ENCODE results near the gene NR0B1. TPM values are rescaled to one million over a fixed set of nuclear protein-coding genes. Genes with fewer than 3 reads are reported as not detected.

NR0B1 gene
- total and polyA plus RNA-seq, 3 experiments from 2014 or later: not detected

GRCh38 chrX:30310429-30311206 lies 1.4 kb upstream of the NR0B1 start:
- no peaks in the 10 kb centered on the region for H3K4me1 Mint-ChIP-seq
- no peak overlapping the region for H3K27ac Mint-ChIP-seq
- H3K27me3 Mint-ChIP-seq: peaks cover 7 to 8% of the 10 kb centered on the region in 2 donors
- Histone ChIP-seq H3K4me3 (ENCODE audit: low read length) (no peak overlapping the region), H3K36me3 (ENCODE audit: insufficient read depth, low read length) (no peaks in the 10 kb centered on the region), H3K27me3 (ENCODE audit: insufficient read depth, low read length, poor library complexity, severe bottlenecking) (no peaks in the 10 kb centered on the region), H3K4me1 (ENCODE audit: insufficient read depth, low read length) (no peaks in the 10 kb centered on the region), H3K27ac (ENCODE audit: low read depth, low read length) (no peak overlapping the region), H3K9me3 (ENCODE audit: low read length) (no peaks in the 10 kb centered on the region)
- H3K9me3 Mint-ChIP-seq: peaks cover 0 to 7% (median 2%) of the 10 kb centered on the region in 5 donors
- ChIA-PET CTCF (no interaction called here), POLR2A (no interaction called here)
- H3K36me3 Mint-ChIP-seq: no peaks in the 10 kb centered on the region
- DNase-seq: no peak
- no peak overlapping the region for H3K4me3 Mint-ChIP-seq

DNA sequence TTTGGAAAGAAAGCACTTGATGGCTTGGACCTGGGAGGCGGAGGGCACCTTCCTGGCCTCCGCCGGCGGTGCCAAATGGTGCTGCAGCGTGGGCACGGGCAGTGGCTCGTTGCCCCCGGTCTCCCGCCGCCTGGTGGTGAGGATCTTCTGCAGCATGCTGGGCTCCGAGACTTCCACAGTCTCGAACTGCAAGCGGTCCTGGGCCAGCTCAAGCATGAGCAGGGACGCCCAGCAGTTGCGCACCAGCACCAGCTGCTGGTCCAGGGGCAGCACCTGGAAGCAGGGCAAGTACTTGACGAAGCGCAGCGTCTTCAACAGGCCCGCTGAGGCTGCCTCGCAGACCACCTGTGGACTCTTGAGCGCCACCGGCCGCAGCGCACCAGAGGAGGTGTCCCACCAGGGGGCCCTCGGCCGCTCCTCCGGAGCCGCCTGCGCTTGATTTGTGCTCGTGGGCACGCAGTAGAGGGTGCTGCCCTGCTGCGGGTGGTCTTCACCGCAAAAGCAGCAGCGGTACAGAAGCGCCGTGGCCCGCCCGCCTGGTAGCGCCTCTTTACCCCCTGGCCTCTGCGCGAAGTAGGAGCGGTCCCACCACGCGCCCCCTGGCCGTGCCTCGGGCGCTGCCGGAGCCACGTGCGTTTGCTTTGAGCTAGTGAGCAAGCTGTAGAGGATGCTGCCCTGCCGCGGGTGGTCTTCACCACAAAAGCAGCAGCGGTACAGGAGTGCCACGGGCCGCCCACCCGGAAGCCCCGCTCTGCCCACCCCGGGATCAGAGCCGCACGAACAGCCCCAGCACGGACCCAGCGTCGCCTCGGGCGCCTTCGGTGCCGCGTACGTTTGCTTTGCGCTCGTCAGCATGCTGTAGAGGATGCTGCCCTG lies 689 bp downstream of the NR0B1 start:
- no peak overlapping the region for H3K27ac ChIP-seq (ENCODE audit: low read depth, low read length)
- ChIA-PET CTCF (no interaction called here), POLR2A (no interaction called here)
- H3K4me1 ChIP-seq (ENCODE audit: insufficient read depth, low read length): no peaks in the 10 kb centered on the region
- peaks cover 7 to 8% of the 10 kb centered on the region in 2 donors for H3K27me3 Mint-ChIP-seq
- no peaks in the 10 kb centered on the region for H3K9me3 ChIP-seq (ENCODE audit: low read length)
- no peaks in the 10 kb centered on the region for H3K36me3 ChIP-seq (ENCODE audit: insufficient read depth, low read length)
- H3K4me3 ChIP-seq (ENCODE audit: low read length): no peak overlapping the region
- H3K27me3 ChIP-seq (ENCODE audit: insufficient read depth, low read length, poor library complexity, severe bottlenecking): no peaks in the 10 kb centered on the region
- no peak for DNase-seq
- H3K36me3 Mint-ChIP-seq: no peaks in the 10 kb centered on the region
- no peaks in the 10 kb centered on the region for H3K4me1 Mint-ChIP-seq
- H3K4me3 Mint-ChIP-seq: no peak overlapping the region
- peaks cover 0 to 7% (median 0%) of the 10 kb centered on the region in 5 donors for H3K9me3 Mint-ChIP-seq
- no peak overlapping the region for H3K27ac Mint-ChIP-seq

GRCh38 chrX:30307466-30307865 lies 1.7 kb downstream of the NR0B1 start:
- no peaks in the 10 kb centered on the region for H3K36me3 Mint-ChIP-seq
- CTCF ChIA-PET: no interaction called here
- H3K9me3 Mint-ChIP-seq: peaks cover 0 to 7% (median 0%) of the 10 kb centered on the region in 5 donors

GRCh38 chrX:30304866-30305265 lies 4.3 kb downstream of the NR0B1 start:
- no peak overlapping the region for H3K4me3 Mint-ChIP-seq
- Histone ChIP-seq H3K27ac (ENCODE audit: low read depth, low read length) (no peak overlapping the region), H3K9me3 (ENCODE audit: low read length) (no peaks in the 10 kb centered on the region), H3K27me3 (ENCODE audit: insufficient read depth, low read length, poor library complexity, severe bottlenecking) (no peaks in the 10 kb centered on the region), H3K4me1 (ENCODE audit: insufficient read depth, low read length) (no peaks in the 10 kb centered on the region), H3K4me3 (ENCODE audit: low read length) (no peak overlapping the region), H3K36me3 (ENCODE audit: insufficient read depth, low read length) (no peaks in the 10 kb centered on the region)
- H3K4me1 Mint-ChIP-seq: no peaks in the 10 kb centered on the region
- peaks cover 7% of the 10 kb centered on the region in 2 donors for H3K27me3 Mint-ChIP-seq
- POLR2A ChIA-PET: no interaction called here
- DNase-seq: no peak
- CTCF ChIA-PET: no interaction called here
- no peak overlapping the region for H3K27ac Mint-ChIP-seq
- peaks cover 0 to 5% (median 0%) of the 10 kb centered on the region in 5 donors for H3K9me3 Mint-ChIP-seq
- no peaks in the 10 kb centered on the region for H3K36me3 Mint-ChIP-seq

More at GRCh38 chrX:30307466-30307865, 1.7 kb downstream of the NR0B1 start:
- no peak for DNase-seq
- Mint-ChIP-seq H3K27ac (no peak overlapping the region), H3K27me3 (peaks cover 7 to 8% of the 10 kb centered on the region in 2 donors), H3K4me3 (no peak overlapping the region), H3K4me1 (no peaks in the 10 kb centered on the region)
- POLR2A ChIA-PET: no interaction called here
- Histone ChIP-seq H3K4me3 (ENCODE audit: low read length) (no peak overlapping the region), H3K36me3 (ENCODE audit: insufficient read depth, low read length) (no peaks in the 10 kb centered on the region), H3K27ac (ENCODE audit: low read depth, low read length) (no peak overlapping the region), H3K9me3 (ENCODE audit: low read length) (no peaks in the 10 kb centered on the region), H3K4me1 (ENCODE audit: insufficient read depth, low read length) (no peaks in the 10 kb centered on the region), H3K27me3 (ENCODE audit: insufficient read depth, low read length, poor library complexity, severe bottlenecking) (no peaks in the 10 kb centered on the region)

- H3K27me3 Mint-ChIP-seq: peaks cover 6 to 7% of the 10 kb centered on the region in 2 donors
- H3K27ac Mint-ChIP-seq: no peak overlapping the region
- no peak overlapping the region for H3K4me3 ChIP-seq (ENCODE audit: low read length)
- H3K9me3 Mint-ChIP-seq: peaks cover 0 to 3% (median 0%) of the 10 kb centered on the region in 5 donors
- ChIA-PET POLR2A (no interaction called here), CTCF (no interaction called here)
- H3K27ac ChIP-seq (ENCODE audit: low read depth, low read length): no peak overlapping the region
- no peaks in the 10 kb centered on the region for H3K4me1 Mint-ChIP-seq
- no peaks in the 10 kb centered on the region for H3K36me3 ChIP-seq (ENCODE audit: insufficient read depth, low read length)
- DNase-seq: no peak
- no peaks in the 10 kb centered on the region for H3K4me1 ChIP-seq (ENCODE audit: insufficient read depth, low read length)
- no peak overlapping the region for H3K4me3 Mint-ChIP-seq
- H3K27me3 ChIP-seq (ENCODE audit: insufficient read depth, low read length, poor library complexity, severe bottlenecking): no peaks in the 10 kb centered on the region
- no peaks in the 10 kb centered on the region for H3K9me3 ChIP-seq (ENCODE audit: low read length)
- no peaks in the 10 kb centered on the region for H3K36me3 Mint-ChIP-seq
Observed at GRCh38 chrX:30302956-30303355, 6.2 kb downstream of the NR0B1 start.

- Histone ChIP-seq H3K27me3 (ENCODE audit: insufficient read depth, low read length, poor library complexity, severe bottlenecking) (no peaks in the 10 kb centered on the region), H3K27ac (ENCODE audit: low read depth, low read length) (no peak overlapping the region), H3K4me3 (ENCODE audit: low read length) (no peak overlapping the region), H3K9me3 (ENCODE audit: low read length) (no peaks in the 10 kb centered on the region), H3K4me1 (ENCODE audit: insufficient read depth, low read length) (no peaks in the 10 kb centered on the region), H3K36me3 (ENCODE audit: insufficient read depth, low read length) (no peaks in the 10 kb centered on the region)
- no peaks in the 10 kb centered on the region for H3K36me3 Mint-ChIP-seq
- H3K27ac Mint-ChIP-seq: no peak overlapping the region
- DNase-seq: no peak
- H3K4me3 Mint-ChIP-seq: no peak overlapping the region
- H3K4me1 Mint-ChIP-seq: no peaks in the 10 kb centered on the region
- POLR2A ChIA-PET: no interaction called here
- H3K27me3 Mint-ChIP-seq: peaks cover 0 to 3% of the 10 kb centered on the region in 2 donors
- CTCF ChIA-PET: no interaction called here
- H3K9me3 Mint-ChIP-seq: peaks cover 0 to 3% (median 0%) of the 10 kb centered on the region in 5 donors
Observed at GRCh38 chrX:30301963-30302362, 7.2 kb downstream of the NR0B1 start.

GRCh38 chrX:30301208-30301607 lies 8.0 kb downstream of the NR0B1 start:
- H3K36me3 ChIP-seq (ENCODE audit: insufficient read depth, low read length): no peaks in the 10 kb centered on the region
- H3K9me3 ChIP-seq (ENCODE audit: low read length): no peaks in the 10 kb centered on the region
- Mint-ChIP-seq H3K27ac (no peak overlapping the region), H3K4me1 (no peaks in the 10 kb centered on the region), H3K27me3 (no peaks in the 10 kb centered on the region), H3K9me3 (peaks cover 0 to 3% (median 0%) of the 10 kb centered on the region in 5 donors), H3K4me3 (no peak overlapping the region), H3K36me3 (no peaks in the 10 kb centered on the region)
- H3K4me1 ChIP-seq (ENCODE audit: insufficient read depth, low read length): no peaks in the 10 kb centered on the region
- H3K4me3 ChIP-seq (ENCODE audit: low read length): no peak overlapping the region
- ChIA-PET POLR2A (no interaction called here), CTCF (no interaction called here)
- no peaks in the 10 kb centered on the region for H3K27me3 ChIP-seq (ENCODE audit: insufficient read depth, low read length, poor library complexity, severe bottlenecking)
- DNase-seq: no peak
- H3K27ac ChIP-seq (ENCODE audit: low read depth, low read length): no peak overlapping the region
